ENCODE measurements around the gene MCEMP1.

GRCh38 chr19:7679771-7680605 lies 3.1 kb downstream of the MCEMP1 start:
- TF ChIP-seq POLR2A (IDR thresholded peaks at IDR 0.05; ENCODE audit: low read depth, low read length): no peak
- TF ChIP-seq RFX5 (IDR thresholded peaks at IDR 0.05; ENCODE audit: low read depth, low read length): no peak
- no peak for TF ChIP-seq CEBPB (IDR thresholded peaks at IDR 0.05; ENCODE audit: low read depth, low read length)
- TF ChIP-seq FOS (IDR thresholded peaks at IDR 0.05; ENCODE audit: low read depth, low read length): no peak
- no peak for TF ChIP-seq CTCF (conservative IDR thresholded peaks at IDR 0.05; ENCODE audit: low read depth, low read length)
- no peak for TF ChIP-seq NFE2L2 (IDR thresholded peaks at IDR 0.05; ENCODE audit: low read depth, low read length)
- TF ChIP-seq ELK1 (IDR thresholded peaks at IDR 0.05; ENCODE audit: borderline replicate concordance, low read depth, low read length): no peak

Data from IMR-90 (cell line).